Duodenal mucosa (tissue), 2 donors: ENCODE measurements around the gene WDR86.
A peak's percentile ranks its signal among the peaks of the same experiment; 100 is the strongest.

Source experiments
- H3K27ac ChIP-seq: one replicate; pipeline ENCODE4 v1.7.0; 2013; ENCODE audit warnings: low read depth, low read length
- H3K27me3 ChIP-seq, 2 donors: one replicate each; pipeline ENCODE4 v1.7.0; 2013; ENCODE audit warnings: low read length in 2 of 2, control low read depth in 1 of 2; ENCODE audit not compliant: insufficient read depth in 2 of 2, control insufficient read depth in 1 of 2
- H3K36me3 ChIP-seq, 2 donors: one replicate each; pipeline ENCODE4 v1.7.0; 2013; ENCODE audit warnings: low read length in 2 of 2, control low read depth in 1 of 2; ENCODE audit not compliant: insufficient read depth in 2 of 2, control insufficient read depth in 1 of 2
- H3K4me1 ChIP-seq, 2 donors: one replicate each; pipeline ENCODE4 v1.7.0; 2013; ENCODE audit warnings: low read length in 2 of 2, control low read depth in 1 of 2; ENCODE audit not compliant: insufficient read depth in 2 of 2, control insufficient read depth in 1 of 2
- H3K4me3 ChIP-seq, 2 donors: one replicate each; pipeline ENCODE4 v1.7.0; 2013; ENCODE audit warnings: low read length in 2 of 2, low read depth in 1 of 2
- H3K9ac ChIP-seq, 2 donors: one replicate each; pipeline ENCODE4 v1.7.0; 2013; ENCODE audit warnings: low read length in 2 of 2, low read depth in 1 of 2
- H3K9me3 ChIP-seq, 2 donors: one replicate each; pipeline ENCODE4 v1.7.0; 2013; ENCODE audit warnings: low read length in 2 of 2, control low read depth in 1 of 2; ENCODE audit not compliant: control insufficient read depth in 1 of 2

Gene WDR86

DNA sequence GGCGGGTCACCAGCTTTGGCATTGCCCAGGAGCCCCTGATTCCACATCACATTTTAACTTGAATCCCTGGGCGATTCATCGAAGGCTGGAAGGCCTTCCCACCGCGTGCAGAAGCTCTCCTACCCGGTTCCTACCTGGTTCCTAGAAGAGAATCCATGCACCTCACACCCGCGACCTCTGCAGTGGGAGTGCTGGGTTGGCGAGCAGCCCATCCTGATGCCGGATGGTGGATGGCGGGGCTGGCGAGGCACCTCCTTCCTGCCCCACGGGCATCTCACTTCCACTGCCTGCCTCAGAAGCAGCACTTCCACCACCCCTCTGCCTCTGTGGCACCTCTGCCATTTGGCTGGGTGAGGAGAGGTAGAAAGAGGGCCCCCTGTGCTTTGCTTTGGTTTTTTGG, 36.2 kb downstream of the WDR86 start:
- no peak overlapping the region for H3K9ac ChIP-seq
- no peak overlapping the region for H3K27ac ChIP-seq
- peaks cover 48 to 72% of the 10 kb centered on the region in 2 donors for H3K36me3 ChIP-seq
- no peak overlapping the region for H3K4me3 ChIP-seq
- no peaks in the 10 kb centered on the region for H3K27me3 ChIP-seq
- no peaks in the 10 kb centered on the region for H3K9me3 ChIP-seq
- H3K4me1 ChIP-seq, result no peaks in the 10 kb centered on the region

DNA sequence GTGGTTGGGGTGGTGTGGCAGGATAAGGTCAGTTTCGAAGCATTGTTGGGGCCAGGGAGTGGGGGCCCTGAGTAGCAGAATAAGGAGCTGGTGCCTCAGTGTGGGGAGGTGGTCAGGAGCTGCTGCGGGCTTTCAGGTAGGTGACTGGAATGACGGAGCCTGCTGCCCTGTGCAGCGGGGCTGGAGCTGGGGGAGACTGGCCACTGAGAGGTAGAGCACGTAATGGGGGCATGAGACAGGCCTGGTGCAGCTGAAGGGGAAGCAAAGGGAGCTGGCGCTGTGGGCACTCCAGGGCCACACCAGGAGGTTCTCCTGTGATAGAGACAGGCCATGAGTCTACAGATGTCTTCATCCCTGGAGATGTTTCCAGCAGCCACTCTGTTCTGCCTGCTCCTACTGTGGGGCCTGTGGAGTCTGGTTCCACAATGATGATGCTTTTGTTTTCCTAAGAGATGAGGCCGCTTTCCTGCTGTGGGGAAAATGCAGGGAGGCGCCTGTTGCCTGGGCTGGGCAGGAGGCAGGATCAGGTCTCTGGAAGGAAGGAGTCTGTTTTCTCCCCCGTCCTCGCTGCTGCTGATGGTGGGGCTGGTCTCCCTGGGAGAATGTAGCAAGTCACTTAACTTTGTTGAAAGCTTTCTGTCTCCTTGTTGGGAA, 37.1 kb downstream of the WDR86 start:
- H3K9me3 ChIP-seq, result no peaks in the 10 kb centered on the region
- peaks cover 3 to 5% of the 10 kb centered on the region in 2 donors for H3K4me1 ChIP-seq
- peaks cover 50 to 66% of the 10 kb centered on the region in 2 donors for H3K36me3 ChIP-seq
- no peak overlapping the region for H3K27ac ChIP-seq
- H3K4me3 ChIP-seq, result no peak overlapping the region
- H3K27me3 ChIP-seq, result no peaks in the 10 kb centered on the region
- H3K9ac ChIP-seq, result no peak overlapping the region

GRCh38 chr7:151371266-151371665, 38.6 kb downstream of the WDR86 start:
- no peak overlapping the region for H3K27ac ChIP-seq
- no peaks in the 10 kb centered on the region for H3K9me3 ChIP-seq
- H3K4me1 ChIP-seq, result peaks cover 3 to 8% of the 10 kb centered on the region in 2 donors
- H3K27me3 ChIP-seq, result no peaks in the 10 kb centered on the region
- peaks cover 41 to 53% of the 10 kb centered on the region in 2 donors for H3K36me3 ChIP-seq
- H3K4me3 ChIP-seq, result no peak overlapping the region
- H3K9ac ChIP-seq, result no peak overlapping the region

GRCh38 chr7:151368136-151368571, 41.7 kb downstream of the WDR86 start:
- H3K4me1 ChIP-seq, result peaks cover 3 to 8% of the 10 kb centered on the region in 2 donors
- H3K27ac ChIP-seq, result no peak overlapping the region
- peaks cover 30 to 32% of the 10 kb centered on the region in 2 donors for H3K36me3 ChIP-seq
- H3K9me3 ChIP-seq, result no peaks in the 10 kb centered on the region
- no peaks in the 10 kb centered on the region for H3K27me3 ChIP-seq
- no peak overlapping the region for H3K9ac ChIP-seq
- H3K4me3 ChIP-seq, result no peak overlapping the region

- no peaks in the 10 kb centered on the region for H3K27me3 ChIP-seq
- H3K27ac ChIP-seq, result peak overlapping the region; percentile 5
- H3K4me1 ChIP-seq, result peaks cover 3 to 8% of the 10 kb centered on the region in 2 donors
- peaks cover 30 to 33% of the 10 kb centered on the region in 2 donors for H3K36me3 ChIP-seq
- H3K9me3 ChIP-seq, result no peaks in the 10 kb centered on the region
- H3K9ac ChIP-seq, result no peak overlapping the region
- no peak overlapping the region for H3K4me3 ChIP-seq
Measured at GRCh38 chr7:151367284-151367683, 42.6 kb downstream of the WDR86 start.

DNA sequence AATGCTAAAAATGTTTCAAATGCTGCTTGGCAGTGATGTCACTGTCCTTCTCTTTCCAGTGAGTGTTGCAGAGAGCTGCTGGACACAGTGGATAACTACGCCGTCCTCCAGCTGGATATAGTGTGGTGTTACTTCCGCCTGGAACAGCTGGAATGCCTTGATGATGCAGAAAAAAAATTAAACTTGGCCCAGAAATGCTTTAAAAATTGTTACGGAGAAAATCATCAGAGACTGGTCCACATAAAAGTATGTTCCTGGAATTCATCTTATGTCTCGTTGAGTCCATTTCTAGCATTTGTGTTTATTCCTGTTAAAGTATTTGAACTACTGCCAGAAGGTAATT, 43.0 kb downstream of the WDR86 start:
- Histone ChIP-seq H3K27ac (no peak overlapping the region), H3K36me3 (peaks cover 30 to 33% of the 10 kb centered on the region in 2 donors)

GRCh38 chr7:151366166-151366879, 43.5 kb downstream of the WDR86 start:
- H3K27ac ChIP-seq, result peak overlapping the region; percentile 30
- H3K36me3 ChIP-seq, result peaks cover 31 to 35% of the 10 kb centered on the region in 2 donors
- H3K27me3 ChIP-seq, result no peaks in the 10 kb centered on the region
- H3K9me3 ChIP-seq, result no peaks in the 10 kb centered on the region
- peak overlapping the region in 1 of 2 donors; percentile 11 for H3K9ac ChIP-seq
- peaks cover 3 to 8% of the 10 kb centered on the region in 2 donors for H3K4me1 ChIP-seq
- no peak overlapping the region for H3K4me3 ChIP-seq

More for the DNA sequence above, 43.0 kb downstream of the WDR86 start:
- H3K9me3 ChIP-seq, result no peaks in the 10 kb centered on the region
- peaks cover 3 to 8% of the 10 kb centered on the region in 2 donors for H3K4me1 ChIP-seq
- H3K27me3 ChIP-seq, result no peaks in the 10 kb centered on the region
- peak overlapping the region in 1 of 2 donors; percentile 11 for H3K9ac ChIP-seq
- no peak overlapping the region for H3K4me3 ChIP-seq

GRCh38 chr7:151363182-151363581, 46.7 kb downstream of the WDR86 start:
- Histone ChIP-seq H3K9me3 (no peaks in the 10 kb centered on the region), H3K36me3 (peaks cover 19 to 45% of the 10 kb centered on the region in 2 donors), H3K27ac (no peak overlapping the region), H3K27me3 (no peaks in the 10 kb centered on the region), H3K4me1 (peaks cover under 1 to 4% of the 10 kb centered on the region in 2 donors), H3K4me3 (no peak overlapping the region), H3K9ac (no peak overlapping the region)

GRCh38 chr7:151361193-151361959, 48.5 kb downstream of the WDR86 start:
- Histone ChIP-seq H3K4me3 (no peak overlapping the region), H3K9ac (no peak overlapping the region), H3K27ac (no peak overlapping the region), H3K9me3 (no peaks in the 10 kb centered on the region), H3K4me1 (no peaks in the 10 kb centered on the region), H3K36me3 (peaks cover 16 to 57% of the 10 kb centered on the region in 2 donors), H3K27me3 (no peaks in the 10 kb centered on the region)

GRCh38 chr7:151352512-151352911, 57.3 kb downstream of the WDR86 start:
- peaks cover 21 to 22% of the 10 kb centered on the region in 2 donors for H3K4me1 ChIP-seq
- H3K9me3 ChIP-seq, result no peaks in the 10 kb centered on the region
- no peak overlapping the region for H3K4me3 ChIP-seq
- no peaks in the 10 kb centered on the region for H3K27me3 ChIP-seq
- no peak overlapping the region for H3K9ac ChIP-seq
- no peak overlapping the region for H3K27ac ChIP-seq
- peaks cover 42 to 54% of the 10 kb centered on the region in 2 donors for H3K36me3 ChIP-seq
